HCT116 (cell line): ENCODE measurements around the gene LCE2B. TPM values are rescaled to one million over a fixed set of nuclear protein-coding genes. Genes with fewer than 3 reads are reported as not detected.
"Not testable (repeated sequence)": the region's sequence is repeated elsewhere in the genome, so short reads cannot be mapped to it uniquely, and the experiment has no call there.

Experiments
- ATAC-seq: fragments of 200-7000 bp; cut with Tn5 transposase; 2 replicates; pipeline ENCODE4 v1.9.1; 2020; ENCODE audit warnings: mild to moderate bottlenecking, moderate library complexity
- Bru-seq: library from RNA; stranded (reverse); fragments of 400-500 nt; gene quantifications from one replicate; lab custom pipeline; 2021; lab: Mats Ljungman, UMichigan
- BruChase-seq, 2 experiments: library from RNA; stranded (reverse); fragments of 400-500 nt; gene quantifications; one replicate each; lab custom pipeline; 2021; lab: Mats Ljungman, UMichigan
- BruUV-seq: library from RNA; stranded (reverse); fragments of 400-500 nt; replicated peaks from 2 replicates; lab custom pipeline; 2021; lab: Mats Ljungman, UMichigan
- CTCF ChIA-PET: fragments of 300-600 bp; sonication (Branson Sonifier 250); formaldehyde crosslinking; loops from one replicate; lab custom pipeline; 2021; ENCODE audit warnings: antibody characterized with exemption; lab: Charles Lee
- POLR2A ChIA-PET: fragments of 300-600, 350-600 bp; sonication (Branson Sonifier 250); formaldehyde crosslinking; loops from one replicate; lab custom pipeline; 2021; ENCODE audit warnings: antibody characterized with exemption; lab: Charles Lee
- RAD21 ChIA-PET, 2 experiments: fragments of 300-600 bp; sonication (Branson Sonifier 250); formaldehyde crosslinking; loops; one replicate each; lab custom pipeline; 2023; ENCODE audit warnings: low total read pairs in 2 of 2; ENCODE audit not compliant: uncharacterized antibody in 2 of 2, unreplicated experiment in 2 of 2, low non-redundant PET in 1 of 2; lab: Charles Lee
- DNase-seq: peaks from one replicate; pipeline ENCODE4 v3.0.0-alpha.2; 2010; ENCODE audit warnings: low read depth, low spot score
- H2AFZ ChIP-seq: fragments of 200-600 bp; shearing (Covaris generic), sonication (generic); 2 replicates; pipeline ENCODE4 v1.6.1; 2017; ENCODE audit warnings: low read depth, mixed run types, mixed read lengths, antibody characterized with exemption, low read length; ENCODE audit not compliant: poor library complexity, severe bottlenecking
- H3K27ac ChIP-seq: 2 replicates; pipeline ENCODE4 v1.5.1; 2012; ENCODE audit warnings: low read depth, low read length
- H3K27me3 ChIP-seq: fragments of 200-600 bp; sonication (generic); 2 replicates; pipeline ENCODE4 v1.6.1; 2016; ENCODE audit warnings: mixed run types, low read length, mixed read lengths; ENCODE audit not compliant: insufficient read depth
- H3K36me3 ChIP-seq, 2 experiments: fragments of 200-500 bp in 1 of 2; fragments of 200-600 bp in 1 of 2; sonication (Bioruptor generic) in 1 of 2; sonication (generic) in 1 of 2; 2 replicates each; pipeline versions ENCODE4 v1.5.1 to v1.6.1; 2014 to 2016; ENCODE audit warnings: low read length in 2 of 2, inconsistent platforms in 1 of 2, mixed read lengths in 1 of 2, mixed run types in 1 of 2; ENCODE audit not compliant: insufficient read depth in 2 of 2, control insufficient read depth in 1 of 2
- H3K4me1 ChIP-seq, 2 experiments: fragments of 200-600 bp in 1 of 2; sonication (generic) in 1 of 2; 2 replicates each; pipeline versions ENCODE4 v1.5.1 to v1.6.1; 2012 to 2017; ENCODE audit warnings: low read length in 2 of 2, inconsistent platforms in 1 of 2, mild to moderate bottlenecking in 1 of 2, mixed read lengths in 1 of 2, mixed run types in 1 of 2, moderate library complexity in 1 of 2; ENCODE audit not compliant: insufficient read depth in 2 of 2, control insufficient read depth in 1 of 2
- H3K4me2 ChIP-seq: fragments of 200-600 bp; sonication (generic); 2 replicates; pipeline ENCODE4 v1.6.1; 2017; ENCODE audit warnings: mixed run types, low read length, mixed read lengths
- H3K4me3 ChIP-seq, 2 experiments: fragments of 200-600 bp in 1 of 2; sonication (generic) in 1 of 2; replicated peaks in 1 of 2; 2 replicates each; pipeline ENCODE4 v1.5.1; 2011 to 2016; ENCODE audit warnings: low read length in 2 of 2, control low read depth in 1 of 2, low read depth in 1 of 2, mild to moderate bottlenecking in 1 of 2, mixed read lengths in 1 of 2, mixed run types in 1 of 2
- H3K79me2 ChIP-seq: fragments of 200-600 bp; sonication (generic); 2 replicates; pipeline ENCODE4 v1.6.1; 2017; ENCODE audit warnings: mild to moderate bottlenecking, mixed run types, low read length, moderate library complexity, mixed read lengths; ENCODE audit not compliant: insufficient read depth
- H3K9ac ChIP-seq: fragments of 200-600 bp; sonication (generic); 2 replicates; pipeline ENCODE4 v1.6.1; 2016; ENCODE audit warnings: low read length, mixed read lengths
- H3K9me2 ChIP-seq: fragments of 200-600 bp; sonication (generic), shearing (Covaris generic); 2 replicates; pipeline ENCODE4 v1.6.1; 2017; ENCODE audit warnings: mixed run types, mild to moderate bottlenecking, moderate library complexity; ENCODE audit not compliant: insufficient read depth
- H3K9me3 ChIP-seq, 2 experiments: fragments of 200-500 bp in 1 of 2; fragments of 200-600 bp in 1 of 2; sonication (Bioruptor generic) in 1 of 2; sonication (generic) in 1 of 2; 2 replicates each; pipeline ENCODE4 v1.6.1; 2014 to 2017; ENCODE audit warnings: low read length in 2 of 2, mixed read lengths in 2 of 2, inconsistent platforms in 1 of 2, low read depth in 1 of 2, mild to moderate bottlenecking in 1 of 2, mixed run types in 1 of 2, moderate library complexity in 1 of 2; ENCODE audit not compliant: control insufficient read depth in 1 of 2, insufficient read depth in 1 of 2
- H4K20me1 ChIP-seq: fragments of 200-600 bp; sonication (generic), shearing (Covaris generic); 2 replicates; pipeline ENCODE4 v1.6.1; 2017; ENCODE audit warnings: mixed run types, mild to moderate bottlenecking, moderate library complexity; ENCODE audit not compliant: insufficient read depth
- EZH2phosphoT487 ChIP-seq: fragments of 200-600 bp; IDR thresholded peaks from 2 replicates; pipeline ENCODE4 v1.6.1; 2018; ENCODE audit warnings: antibody characterized with exemption, borderline replicate concordance
- FOSL1 ChIP-seq: IDR thresholded peaks from 2 replicates; pipeline ENCODE4 v1.6.1; 2012; ENCODE audit warnings: low read depth
- RAD21 ChIP-seq: IDR thresholded peaks from 2 replicates; pipeline ENCODE4 v1.6.1; 2012; ENCODE audit warnings: low read depth, mild to moderate bottlenecking
- intact Hi-C: fragments of 100-400 bp; cut with micrococcal nuclease; formaldehyde crosslinking; loops from 2 replicates; pipeline ENCODE4 v1.10.0; 2022
- long read RNA-seq: library from polyadenylated mRNA; unstranded; transcript quantifications from one replicate; pipeline ENCODE4 v2.0.0, GENCODE V29; 2021; ENCODE audit not compliant: unreplicated experiment
- polyA plus RNA-seq: library from polyadenylated mRNA; unstranded; fragments of >200 nt; gene quantifications from 2 replicates; pipeline ENCODE4 v1.2.1, GENCODE V29; 2012; ENCODE audit warnings: missing spikeins
- total RNA-seq: library from RNA; stranded (reverse); gene quantifications from one replicate; pipeline ENCODE4 v1.2.1, GENCODE V29; 2021; ENCODE audit not compliant: unreplicated experiment

LCE2B gene, protein sequence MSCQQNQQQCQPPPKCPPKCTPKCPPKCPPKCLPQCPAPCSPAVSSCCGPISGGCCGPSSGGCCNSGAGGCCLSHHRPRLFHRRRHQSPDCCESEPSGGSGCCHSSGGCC
- total RNA-seq (not detected), Bru-seq, nascent RNA (not detected), BruChase-seq, experiment 1, labeled RNA remaining after a 6-hour chase (not detected), BruChase-seq, experiment 2, labeled RNA remaining after a 2-hour chase (not detected)
- not detected in 2 replicates for polyA plus RNA-seq
- long read RNA-seq, result 0 reads

DNA sequence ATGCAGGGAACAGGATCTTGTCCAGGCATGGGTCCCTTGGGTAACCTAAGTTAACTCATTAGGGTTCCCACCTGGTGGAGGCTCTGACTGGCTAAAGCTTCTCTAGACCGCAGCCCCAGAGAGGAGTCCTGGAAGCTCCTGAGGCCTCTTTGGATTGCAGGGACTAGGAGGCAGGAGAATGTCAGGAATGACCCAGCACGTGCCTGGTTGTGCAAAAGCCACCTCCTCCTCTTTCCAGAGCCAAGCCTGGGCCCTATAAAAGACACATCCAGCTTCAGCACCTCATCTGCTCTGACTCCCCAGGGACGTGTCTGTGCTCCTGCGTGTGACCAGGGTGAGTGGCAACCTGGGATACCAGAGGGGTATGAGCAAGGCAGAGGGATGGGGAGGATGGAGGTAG, at the start of gene LCE2B:
Gene LCE2B (plus strand): TSS at position 301 of the 400 bp plus-strand sequence. CDS start 721 bp downstream, outside the sequence.
- H3K36me3 ChIP-seq, H3K4me3 ChIP-seq, H3K9ac ChIP-seq, ATAC-seq, H3K79me2 ChIP-seq, intact Hi-C loops, BruUV-seq, H3K9me2 ChIP-seq, RAD21 ChIA-PET, H3K4me2 ChIP-seq, POLR2A ChIA-PET, H2AFZ ChIP-seq, H3K9me3 ChIP-seq, CTCF ChIA-PET, H3K4me1 ChIP-seq, DNase-seq, H3K27ac ChIP-seq, H4K20me1 ChIP-seq: not testable (repeated sequence)
- H3K27me3 ChIP-seq, result peaks cover 34% of the 10 kb centered on the region

GRCh38 chr1:152640351-152640750, 45.6 kb upstream of the LCE2B start:
- Histone ChIP-seq H3K9me2 (no peaks in the 10 kb centered on the region), H3K36me3 (no peaks in the 10 kb centered on the region), H3K27ac (no peak overlapping the region), H2AFZ (no peak overlapping the region), H4K20me1 (no peaks in the 10 kb centered on the region; the same call in 1 of the 2 replicates), H3K4me3 (no peak overlapping the region), H3K27me3 (peaks cover 24% of the 10 kb centered on the region; the same call in 1 of the 2 replicates), H3K4me2 (no peak overlapping the region), H3K79me2 (no peaks in the 10 kb centered on the region), H3K4me1 (no peaks in the 10 kb centered on the region), H3K9me3 (no peaks in the 10 kb centered on the region), H3K9ac (no peak overlapping the region)
- intact Hi-C loops, result no loop called here
- no peak for DNase-seq
- no peak for ATAC-seq
- TF ChIP-seq RAD21 (no peak), FOSL1 (no peak), EZH2phosphoT487 (no peak)
- BruUV-seq, result no TSS peak
- ChIA-PET CTCF (no interaction called here), RAD21 (no interaction called here), POLR2A (no interaction called here)
